KG1 (cell line): ENCODE measurements around the gene L3MBTL1.

Experiments
- DNase-seq: peaks from one replicate; lab custom pipeline; 2025; lab: John Stamatoyannopoulos, UW

The L3MBTL1 gene

GRCh38 chr20:43590036-43590391, 82.5 kb downstream of the L3MBTL1 start:
- DNase-seq = no peak

GRCh38 chr20:43590392-43591303, 83.2 kb downstream of the L3MBTL1 start, which contains the start of gene IFT52:
Gene IFT52, plus strand, starts transcription at chr20:43590937. Its CDS starts 3,762 bp downstream, at chr20:43594699.
- peak; percentile 98 for DNase-seq
